ENCODE measurements around the gene DCC. TPM values are rescaled to one million over a fixed set of nuclear protein-coding genes. Genes with fewer than 3 reads are reported as not detected.

Gene DCC
- total RNA-seq, 2 donors from 2014 or later, result 0.33 TPM; not detected in 1

- 49 to 65% methylated on average over 3 of the region's 3 CpGs for WGBS, 2 donors
- TF ChIP-seq CTCF (IDR thresholded peaks at IDR 0.05) (no peak), POLR2A (IDR thresholded peaks at IDR 0.05) (no peak)
- intact Hi-C loops (cut with DNase I), result no loop called here
These were observed 1045.9 kb downstream of the DCC start for GRCh38 chr18:53385889-53386288.

GRCh38 chr18:53387581-53387980 lies 1047.6 kb downstream of the DCC start:
- Histone ChIP-seq H3K4me1 (no peaks in the 10 kb centered on the region), H3K36me3 (replicated peaks in 1 of 2; ENCODE audit: insufficient read depth in 1 of 2, low read depth in 2 of 2) (no peaks in the 10 kb centered on the region), H3K27ac (no peak overlapping the region), H3K4me3 (no peak overlapping the region), H3K27me3 (peaks cover 0 to 3% of the 10 kb centered on the region in 2 donors), H3K9me3 (no peaks in the 10 kb centered on the region)
- ATAC-seq (no peak), DNase-seq (no peak)
- 52 to 76% methylated on average over 3 of the region's 3 CpGs for WGBS, 2 donors
- intact Hi-C loops (cut with DNase I), result no loop called here
- TF ChIP-seq CTCF (IDR thresholded peaks at IDR 0.05) (no peak), POLR2A (IDR thresholded peaks at IDR 0.05) (no peak)

More at GRCh38 chr18:53385889-53386288, 1045.9 kb downstream of the DCC start:
- no peaks in the 10 kb centered on the region for H3K27me3 ChIP-seq
- DNase-seq (no peak), ATAC-seq (no peak)
- no peaks in the 10 kb centered on the region for H3K4me1 ChIP-seq
- no peaks in the 10 kb centered on the region for H3K36me3 ChIP-seq (replicated peaks in 1 of 2; ENCODE audit: insufficient read depth in 1 of 2, low read depth in 2 of 2)
- no peak overlapping the region for H3K4me3 ChIP-seq
- H3K27ac ChIP-seq, result no peak overlapping the region
- no peaks in the 10 kb centered on the region for H3K9me3 ChIP-seq

GRCh38 chr18:53402670-53403069 lies 1062.7 kb downstream of the DCC start:
- no peaks in the 10 kb centered on the region for H3K27me3 ChIP-seq
- intact Hi-C loops (cut with DNase I), result no loop called here
- H3K4me1 ChIP-seq, result no peaks in the 10 kb centered on the region
- H3K4me3 ChIP-seq, result no peak overlapping the region
- 44 to 53% methylated on average over 3 of the region's 3 CpGs for WGBS, 2 donors
- TF ChIP-seq CTCF (IDR thresholded peaks at IDR 0.05) (no peak), POLR2A (IDR thresholded peaks at IDR 0.05) (no peak)
- DNase-seq (no peak), ATAC-seq (no peak)
- no peak overlapping the region for H3K27ac ChIP-seq
- H3K9me3 ChIP-seq, result no peaks in the 10 kb centered on the region
- H3K36me3 ChIP-seq (replicated peaks in 1 of 2; ENCODE audit: insufficient read depth in 1 of 2, low read depth in 2 of 2), result no peaks in the 10 kb centered on the region

GRCh38 chr18:53408271-53408670 lies 1068.3 kb downstream of the DCC start:
- DNase-seq, result no peak
- Histone ChIP-seq H3K27me3 (no peaks in the 10 kb centered on the region), H3K4me3 (no peak overlapping the region), H3K9me3 (no peaks in the 10 kb centered on the region), H3K36me3 (replicated peaks in 1 of 2; ENCODE audit: insufficient read depth in 1 of 2, low read depth in 2 of 2) (no peaks in the 10 kb centered on the region), H3K27ac (no peak overlapping the region), H3K4me1 (no peaks in the 10 kb centered on the region)
- 57 to 85% methylated on average over 5 of the region's 5 CpGs for WGBS, 2 donors
- no peak for ATAC-seq
- TF ChIP-seq CTCF (IDR thresholded peaks at IDR 0.05) (no peak), POLR2A (IDR thresholded peaks at IDR 0.05) (no peak)
- intact Hi-C loops (cut with DNase I), result no loop called here

- intact Hi-C loops (cut with DNase I), result no loop called here
- no peak for TF ChIP-seq POLR2A (IDR thresholded peaks at IDR 0.05)
- TF ChIP-seq CTCF (IDR thresholded peaks at IDR 0.05), result no peak
- Histone ChIP-seq H3K27ac (no peak overlapping the region), H3K9me3 (no peaks in the 10 kb centered on the region), H3K27me3 (no peaks in the 10 kb centered on the region), H3K36me3 (replicated peaks in 1 of 2; ENCODE audit: insufficient read depth in 1 of 2, low read depth in 2 of 2) (no peaks in the 10 kb centered on the region), H3K4me1 (no peaks in the 10 kb centered on the region), H3K4me3 (no peak overlapping the region)
- ATAC-seq (no peak), DNase-seq (no peak)
- 51 to 56% methylated on average over 3 of the region's 3 CpGs for WGBS, 2 donors
These were observed 1071.5 kb downstream of the DCC start for GRCh38 chr18:53411511-53411910.

Measured in body of pancreas (tissue), 4 donors.